HEK293T (cell line): Measurements from ENCODE around the gene COLEC12.

ENCODE experiments used
- CTCF ChIA-PET: fragments of 350-600 bp; formaldehyde crosslinking; extraction: SDS; loops from one replicate; lab custom pipeline; 2021; ENCODE audit warnings: antibody characterized with exemption, inconsistent platforms; lab: Yijun Ruan, JAX
- POLR2A ChIA-PET: fragments of 350-600 bp; formaldehyde crosslinking; extraction: SDS; loops from one replicate; lab custom pipeline; 2020; ENCODE audit warnings: antibody characterized with exemption, inconsistent platforms; lab: Yijun Ruan, JAX
- DNase-seq: peaks from one replicate; pipeline ENCODE4 v3.0.0; 2012; ENCODE audit warnings: mixed read lengths; ENCODE audit errors: extremely low spot score
- ARNT ChIP-seq: fragments of 450-650 bp; IDR thresholded peaks from 2 replicates; pipeline ENCODE4 v1.6.1; 2017; ENCODE audit warnings: mild to moderate bottlenecking
- BHLHE40 ChIP-seq: fragments of 450-650 bp; IDR thresholded peaks from 2 replicates; pipeline ENCODE4 v1.6.1; 2016; ENCODE audit warnings: mild to moderate bottlenecking, moderate library complexity, borderline replicate concordance
- CTBP1 ChIP-seq: fragments of 450-650 bp; IDR thresholded peaks from 2 replicates; pipeline ENCODE4 v1.6.1; 2016; ENCODE audit warnings: borderline replicate concordance
- ELF4 ChIP-seq: fragments of 450-650 bp; IDR thresholded peaks from 2 replicates; pipeline ENCODE4 v1.6.1; 2017; ENCODE audit warnings: antibody characterized with exemption
- FOXA1 ChIP-seq: fragments of 450-650 bp; IDR thresholded peaks from 2 replicates; pipeline ENCODE4 v1.6.1; 2016; ENCODE audit warnings: mild to moderate bottlenecking
- FOXK2 ChIP-seq: fragments of 450-650 bp; IDR thresholded peaks from 2 replicates; pipeline ENCODE4 v1.6.1; 2016; ENCODE audit warnings: mild to moderate bottlenecking
- FOXM1 ChIP-seq: fragments of 450-650 bp; IDR thresholded peaks from 2 replicates; pipeline ENCODE4 v1.6.1; 2017; ENCODE audit warnings: mild to moderate bottlenecking, borderline replicate concordance
- HDGF ChIP-seq: fragments of 450-650 bp; IDR thresholded peaks from 2 replicates; pipeline ENCODE4 v1.6.1; 2017; ENCODE audit warnings: antibody characterized with exemption, borderline replicate concordance
- L3MBTL2 ChIP-seq: fragments of 450-650 bp; conservative IDR thresholded peaks from 2 replicates; pipeline ENCODE4 v1.6.1; 2016; ENCODE audit warnings: mild to moderate bottlenecking
- LEF1 ChIP-seq: fragments of 450-650 bp; IDR thresholded peaks from 2 replicates; pipeline ENCODE4 v1.6.1; 2017; ENCODE audit warnings: mild to moderate bottlenecking, borderline replicate concordance
- NFRKB ChIP-seq: fragments of 450-650 bp; IDR thresholded peaks from 2 replicates; pipeline ENCODE4 v1.6.1; 2016; ENCODE audit warnings: mild to moderate bottlenecking, moderate library complexity
- SP1 ChIP-seq: fragments of 450-650 bp; IDR thresholded peaks from 2 replicates; pipeline ENCODE4 v1.6.1; 2017
- SUZ12 ChIP-seq: fragments of 450-650 bp; IDR thresholded peaks from 2 replicates; pipeline ENCODE4 v1.6.1; 2016; ENCODE audit warnings: mild to moderate bottlenecking
- TARDBP ChIP-seq: fragments of 450-650 bp; IDR thresholded peaks from 2 replicates; pipeline ENCODE4 v1.6.1; 2016
- ZNF384 ChIP-seq: fragments of 450-650 bp; IDR thresholded peaks from 2 replicates; pipeline ENCODE4 v1.6.1; 2016
- TF ChIP-seq, protein P1 (sequence below): fragments of 450-650 bp; IDR thresholded peaks from 2 replicates; pipeline ENCODE4 v1.6.1; 2016

The COLEC12 gene

DNA sequence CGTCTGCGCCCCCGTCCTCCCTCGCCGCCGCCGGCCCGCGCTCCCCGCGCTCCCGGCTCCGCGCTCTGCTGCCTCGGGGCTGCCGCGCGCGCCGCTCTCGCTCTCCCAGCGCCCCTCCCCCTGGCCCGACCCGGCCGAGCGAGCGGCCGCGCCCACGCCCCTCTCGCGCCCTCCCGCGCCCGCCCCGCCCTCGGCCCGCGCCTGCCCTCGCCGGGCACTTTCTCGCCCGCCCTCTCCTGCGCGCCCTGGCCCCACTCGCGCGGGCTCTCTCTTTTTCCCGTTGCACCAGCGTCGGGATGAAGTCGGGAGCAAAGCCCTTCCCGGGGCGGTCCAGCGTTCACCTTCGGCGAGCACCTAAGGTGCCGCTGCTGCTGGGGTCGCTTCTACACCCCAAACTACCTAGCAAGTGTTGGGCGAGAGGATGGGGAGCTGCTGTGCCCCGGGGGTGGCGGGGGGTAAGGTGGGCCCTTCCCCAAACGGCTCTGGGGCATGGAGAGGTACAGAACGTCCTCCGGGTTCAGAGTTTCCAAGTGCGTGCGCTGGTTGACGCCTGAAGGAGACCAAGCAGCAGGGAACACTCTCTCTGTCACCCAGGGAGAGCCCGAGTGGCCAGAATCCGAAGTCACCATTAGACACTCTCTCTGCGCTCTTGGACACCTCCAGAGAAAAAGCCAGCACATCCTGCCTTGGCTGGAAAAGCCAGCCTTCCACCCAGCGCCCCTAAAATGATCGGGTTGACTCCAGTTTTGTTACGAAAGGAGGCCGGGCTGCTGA lies at the start of gene COLEC12:
Gene COLEC12, minus strand, starts transcription at position 70 of the 774 bp plus-strand sequence. CDS start 187 bp downstream, outside the sequence.
- TF ChIP-seq L3MBTL2, result peak; percentile 31
- TF ChIP-seq, protein P1, sequence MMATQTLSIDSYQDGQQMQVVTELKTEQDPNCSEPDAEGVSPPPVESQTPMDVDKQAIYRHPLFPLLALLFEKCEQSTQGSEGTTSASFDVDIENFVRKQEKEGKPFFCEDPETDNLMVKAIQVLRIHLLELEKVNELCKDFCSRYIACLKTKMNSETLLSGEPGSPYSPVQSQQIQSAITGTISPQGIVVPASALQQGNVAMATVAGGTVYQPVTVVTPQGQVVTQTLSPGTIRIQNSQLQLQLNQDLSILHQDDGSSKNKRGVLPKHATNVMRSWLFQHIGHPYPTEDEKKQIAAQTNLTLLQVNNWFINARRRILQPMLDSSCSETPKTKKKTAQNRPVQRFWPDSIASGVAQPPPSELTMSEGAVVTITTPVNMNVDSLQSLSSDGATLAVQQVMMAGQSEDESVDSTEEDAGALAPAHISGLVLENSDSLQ, result no peak
- CTCF ChIA-PET, result interaction anchor here (0.6 kb wide), 2 partner anchors 27 to 265 kb away, joined by 3 read pairs; no protein-coding TSS in a partner anchor
- DNase-seq, result peak; percentile 42
- POLR2A ChIA-PET, result no interaction called here

DNA sequence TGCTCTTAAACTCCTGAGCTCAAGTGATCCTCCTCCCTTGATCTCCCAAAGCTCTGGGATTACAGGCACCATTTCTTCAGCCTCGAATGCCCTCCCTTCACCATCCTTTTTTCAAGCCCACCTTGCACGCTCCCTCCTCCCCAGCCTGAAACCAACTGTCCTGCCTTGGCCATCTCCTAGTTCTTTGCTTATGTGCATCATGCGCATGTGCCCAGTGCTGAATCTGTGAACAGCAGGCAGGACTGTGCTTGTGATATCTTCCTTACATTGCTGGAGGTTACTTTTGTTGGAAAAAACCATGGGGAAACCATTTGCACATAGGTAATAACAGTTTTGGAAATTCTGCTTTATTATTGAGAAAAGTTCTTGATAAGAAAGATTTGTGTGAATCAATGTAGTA lies 49.5 kb upstream of the COLEC12 start:
- TF ChIP-seq HDGF (no peak), NFRKB (no peak), SUZ12 (no peak), TARDBP (no peak), FOXK2 (no peak), SP1 (no peak), FOXM1 (no peak), BHLHE40 (no peak), ARNT (no peak), ZNF384 (no peak), CTBP1 (no peak), FOXA1 (no peak), ELF4 (no peak)
- CTCF ChIA-PET, result no interaction called here
- POLR2A ChIA-PET, result no interaction called here
- no peak for DNase-seq

DNA sequence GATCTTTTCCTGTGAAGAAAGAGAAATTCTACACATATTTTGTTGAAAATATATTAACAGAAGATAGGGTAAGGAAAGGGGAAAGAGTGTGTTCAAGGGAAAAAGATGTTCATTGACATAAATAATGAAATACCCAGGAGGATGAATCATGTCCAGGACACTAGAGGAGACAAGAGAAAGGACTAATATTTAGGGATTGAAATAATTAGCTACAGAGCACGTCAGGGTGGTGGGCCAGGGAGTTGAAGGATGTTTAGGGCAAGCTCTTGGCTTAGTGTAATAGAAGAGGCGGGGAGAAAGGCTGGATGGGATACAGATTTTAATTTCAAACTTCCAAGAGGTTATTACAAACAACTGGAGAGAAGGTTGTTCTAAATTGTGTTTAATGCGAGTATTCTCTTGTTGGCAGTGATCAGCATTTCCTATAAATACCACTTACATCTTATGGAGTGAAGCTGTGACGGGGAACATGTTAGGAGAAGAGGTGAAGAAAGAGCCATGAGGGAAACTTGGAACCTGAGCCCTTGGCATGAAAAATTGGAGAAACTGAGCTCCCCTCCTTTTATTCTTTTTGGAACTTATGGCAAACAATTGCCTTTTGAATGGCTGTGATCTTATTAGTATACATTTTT lies 43.1 kb upstream of the COLEC12 start:
- TF ChIP-seq L3MBTL2 (no peak), BHLHE40 (no peak), NFRKB (no peak), ARNT (no peak), SUZ12 (no peak), ELF4 (no peak), FOXM1 (no peak), FOXK2 (no peak), TARDBP (no peak), SP1 (no peak)
- TF ChIP-seq, protein P1, result no peak
- no peak for DNase-seq
- ChIA-PET POLR2A (no interaction called here), CTCF (no interaction called here)

DNA sequence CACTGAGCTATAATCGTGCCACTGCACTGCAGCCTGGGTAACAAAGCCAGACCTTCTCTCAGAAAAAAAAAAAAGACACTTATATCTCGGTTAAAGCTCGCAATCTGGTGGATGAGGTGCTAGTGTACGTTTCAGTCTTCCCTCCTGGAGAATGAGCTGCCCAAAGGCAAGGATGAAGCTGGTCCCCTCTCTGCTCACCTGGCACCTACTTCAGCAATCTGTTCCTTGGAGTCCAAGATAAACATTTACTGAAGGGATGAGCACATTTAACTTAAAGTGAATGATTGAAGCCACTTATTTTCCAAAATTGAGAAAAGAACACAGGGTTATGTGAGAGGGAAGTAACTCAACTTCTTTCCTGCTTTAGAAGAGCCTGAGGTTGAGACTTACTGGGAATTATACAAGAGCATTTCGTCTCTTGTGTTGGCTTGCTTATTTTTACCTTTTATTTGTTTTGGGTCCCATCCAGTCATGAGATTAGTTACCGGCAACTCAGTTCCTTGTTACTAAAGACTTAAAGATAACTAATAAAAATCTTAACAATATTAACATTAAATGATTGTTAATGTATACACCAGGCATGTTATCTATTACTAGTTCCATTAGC lies 33.6 kb upstream of the COLEC12 start:
- DNase-seq, result no peak
- ChIA-PET POLR2A (no interaction called here), CTCF (no interaction called here)
- TF ChIP-seq SP1 (no peak), L3MBTL2 (no peak), LEF1 (no peak), HDGF (no peak), ARNT (no peak), FOXM1 (no peak), SUZ12 (no peak), FOXA1 (no peak), ZNF384 (no peak), BHLHE40 (no peak)

DNA sequence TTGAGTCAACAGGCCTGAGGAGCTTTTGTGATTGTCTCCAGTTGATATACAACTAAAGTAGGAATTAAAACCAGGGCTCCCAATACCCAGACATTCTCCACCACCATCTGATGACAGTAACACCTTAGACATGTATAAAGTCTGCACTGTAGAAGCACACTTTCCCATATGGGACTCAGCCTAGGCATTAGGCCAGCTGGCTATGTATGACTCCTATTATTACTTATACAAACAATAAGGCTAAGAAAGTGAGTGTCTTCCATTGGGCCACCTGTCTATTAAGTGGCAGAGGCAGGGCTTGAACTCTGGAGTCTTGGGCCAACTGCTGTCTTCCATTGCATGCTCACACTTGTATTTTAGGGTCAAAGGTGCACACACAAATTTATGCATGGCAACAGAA lies 32.1 kb upstream of the COLEC12 start:
- ChIA-PET POLR2A (no interaction called here), CTCF (no interaction called here)
- TF ChIP-seq ELF4 (no peak), ARNT (no peak), FOXA1 (no peak)
- DNase-seq, result no peak

DNA sequence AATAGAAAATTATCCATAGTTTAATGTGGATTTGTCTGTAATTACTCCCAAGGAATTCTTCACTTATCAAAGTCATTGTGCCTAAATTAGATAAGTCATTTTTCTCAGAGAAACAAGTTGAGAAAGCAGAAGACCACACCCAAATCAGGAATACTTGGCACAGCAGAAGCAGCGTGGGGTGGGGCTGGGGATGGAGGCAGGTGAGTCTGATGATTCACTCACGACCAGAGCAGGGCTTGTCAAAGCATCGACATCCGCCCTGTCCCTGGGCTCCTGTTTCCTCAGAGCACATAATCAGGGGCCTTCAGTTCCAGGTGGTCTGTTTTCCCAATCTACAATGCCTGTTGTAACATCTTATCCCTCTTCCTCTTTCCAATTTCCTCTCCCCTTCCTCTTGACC lies 31.5 kb upstream of the COLEC12 start:
- DNase-seq, result no peak
- ChIA-PET CTCF (no interaction called here), POLR2A (no interaction called here)
- TF ChIP-seq L3MBTL2 (no peak), LEF1 (no peak), TARDBP (no peak), SUZ12 (no peak), SP1 (no peak), FOXA1 (no peak), FOXK2 (no peak), ELF4 (no peak), ZNF384 (no peak), CTBP1 (no peak), HDGF (no peak)
- TF ChIP-seq, protein P1, result no peak
